NCI-H146 treated with DMSO at 0.1 percent for 48 hours (cell line): ENCODE results near the gene UQCRC2.
A peak's percentile ranks its signal among the peaks of the same experiment; 100 is the strongest.
"Not testable (repeated sequence)": the region's sequence is repeated elsewhere in the genome, so short reads cannot be mapped to it uniquely, and the experiment has no call there.

Experiments
- DNase-seq: peaks from one replicate; lab custom pipeline; 2025; ENCODE audit not compliant: unreplicated experiment; lab: John Stamatoyannopoulos, UW

The UQCRC2 gene

GRCh38 chr16:21952793-21953540, at the start of gene UQCRC2:
UQCRC2 (plus strand) TSS chr16:21953361; CDS start chr16:21953424, 63 bp downstream.
- DNase-seq: peak; percentile 96

- not testable (repeated sequence) for DNase-seq
Measured at GRCh38 chr16:21932650-21933049, 20.5 kb upstream of the UQCRC2 start.

GRCh38 chr16:21933316-21933715, 19.8 kb upstream of the UQCRC2 start:
- DNase-seq: not testable (repeated sequence)

GRCh38 chr16:21933790-21934189, 19.4 kb upstream of the UQCRC2 start:
- not testable (repeated sequence) for DNase-seq

GRCh38 chr16:21936216-21936615, 16.9 kb upstream of the UQCRC2 start:
- DNase-seq: not testable (repeated sequence)

- DNase-seq: no peak
Measured at GRCh38 chr16:21937336-21937829, 15.8 kb upstream of the UQCRC2 start.

GRCh38 chr16:21940570-21940969, 12.6 kb upstream of the UQCRC2 start:
- no peak for DNase-seq

GRCh38 chr16:21943571-21943970, 9.6 kb upstream of the UQCRC2 start:
- no peak for DNase-seq

GRCh38 chr16:21946889-21947635, 6.1 kb upstream of the UQCRC2 start:
- DNase-seq: no peak

- DNase-seq: no peak
Measured at GRCh38 chr16:21949713-21950260, 3.4 kb upstream of the UQCRC2 start.

GRCh38 chr16:21950782-21951521, 2.2 kb upstream of the UQCRC2 start:
- DNase-seq: no peak

GRCh38 chr16:21952040-21952792, 945 bp upstream of the UQCRC2 start:
- DNase-seq: peak; percentile 38

- no peak for DNase-seq
Measured at GRCh38 chr16:21953541-21953902, 361 bp downstream of the UQCRC2 start.

GRCh38 chr16:21957714-21958346, 4.7 kb downstream of the UQCRC2 start:
- DNase-seq: no peak

- DNase-seq: no peak
Measured at GRCh38 chr16:21959050-21959449, 5.9 kb downstream of the UQCRC2 start.

- DNase-seq: no peak
Measured at GRCh38 chr16:21962475-21962874, 9.3 kb downstream of the UQCRC2 start.

- no peak for DNase-seq
Measured at GRCh38 chr16:21963887-21964286, 10.7 kb downstream of the UQCRC2 start.

GRCh38 chr16:21964353-21964752, 11.2 kb downstream of the UQCRC2 start:
- no peak for DNase-seq

- no peak for DNase-seq
Measured at GRCh38 chr16:21971856-21972255, 18.7 kb downstream of the UQCRC2 start.

- no peak for DNase-seq
Measured at GRCh38 chr16:21973945-21974344, 20.8 kb downstream of the UQCRC2 start.
